Neural cell (in vitro differentiated cells): Measurements from ENCODE around the gene UTP14A.

Experiments used
- CTCF ChIP-seq: fragments of 450-650 bp; IDR thresholded peaks from 2 replicates; pipeline ENCODE4 v1.5.1; 2014; ENCODE audit warnings: antibody characterized with exemption, mild to moderate bottlenecking, moderate library complexity; ENCODE audit not compliant: poor library complexity, severe bottlenecking
- EP300 ChIP-seq: fragments of 450-650 bp; conservative IDR thresholded peaks from 2 replicates; pipeline ENCODE4 v1.6.1; 2014; ENCODE audit warnings: antibody characterized with exemption, mild to moderate bottlenecking, moderate library complexity; ENCODE audit not compliant: poor library complexity, severe bottlenecking
- EZH2 ChIP-seq: fragments of 200-600, 300-800 bp; shearing (Covaris generic), sonication (generic); IDR thresholded peaks from 2 replicates; pipeline ENCODE4 v1.6.1; 2014; ENCODE audit warnings: antibody characterized with exemption, low read length, borderline replicate concordance, mild to moderate bottlenecking; ENCODE audit not compliant: insufficient read depth, poor library complexity, severe bottlenecking
- MXI1 ChIP-seq: fragments of 450-650 bp; conservative IDR thresholded peaks from 2 replicates; pipeline ENCODE4 v1.6.1; 2014; ENCODE audit warnings: antibody characterized with exemption, mild to moderate bottlenecking; ENCODE audit not compliant: poor library complexity, severe bottlenecking
- POLR2AphosphoS5 ChIP-seq: IDR thresholded peaks from 2 replicates; pipeline ENCODE4 v1.6.1; 2012
- RAD21 ChIP-seq: fragments of 450-650 bp; conservative IDR thresholded peaks from 2 replicates; pipeline ENCODE4 v1.6.1; 2014; ENCODE audit warnings: antibody characterized with exemption, mild to moderate bottlenecking, moderate library complexity
- REST ChIP-seq: IDR thresholded peaks from 2 replicates; pipeline ENCODE4 v1.6.1; 2012; ENCODE audit warnings: borderline replicate concordance
- SMC3 ChIP-seq: fragments of 450-650 bp; conservative IDR thresholded peaks from 2 replicates; pipeline ENCODE4 v1.6.1; 2014; ENCODE audit warnings: antibody characterized with exemption, mild to moderate bottlenecking, moderate library complexity; ENCODE audit not compliant: poor library complexity
- TAF1 ChIP-seq: IDR thresholded peaks from 2 replicates; pipeline ENCODE4 v1.6.1; 2012; ENCODE audit warnings: low read depth

GRCh38 chrX:129939986-129940385, 34.0 kb downstream of the UTP14A start:
- no peak for TF ChIP-seq CTCF
- no peak for TF ChIP-seq TAF1
- TF ChIP-seq EZH2: no peak
- no peak for TF ChIP-seq REST
- no peak for TF ChIP-seq MXI1
- no peak for TF ChIP-seq SMC3
- no peak for TF ChIP-seq RAD21
- TF ChIP-seq POLR2AphosphoS5: no peak
- TF ChIP-seq EP300: no peak
